Gastroesophageal sphincter (tissue), 3 donors: ENCODE data around the gene ZBED4.

Source experiments
- POLR2AphosphoS5 ChIP-seq: sonication (generic); formaldehyde crosslinking; IDR thresholded peaks from one replicate; pipeline ENCODE4 v1.6.1; 2017; ENCODE audit warnings: antibody characterized with exemption
- TF ChIP-seq, protein P1 (sequence below), 4 experiments: fragments of 200-600 bp in 2 of 4; fragments of 450-650 bp in 2 of 4; sonication (generic) in 1 of 4; IDR thresholded peaks; one replicate each; pipeline ENCODE4 v1.5.1; 2017 to 2019; ENCODE audit warnings: antibody characterized with exemption in 4 of 4, mild to moderate bottlenecking in 2 of 4, moderate library complexity in 2 of 4

- no peak for TF ChIP-seq POLR2AphosphoS5
- TF ChIP-seq, protein P1, sequence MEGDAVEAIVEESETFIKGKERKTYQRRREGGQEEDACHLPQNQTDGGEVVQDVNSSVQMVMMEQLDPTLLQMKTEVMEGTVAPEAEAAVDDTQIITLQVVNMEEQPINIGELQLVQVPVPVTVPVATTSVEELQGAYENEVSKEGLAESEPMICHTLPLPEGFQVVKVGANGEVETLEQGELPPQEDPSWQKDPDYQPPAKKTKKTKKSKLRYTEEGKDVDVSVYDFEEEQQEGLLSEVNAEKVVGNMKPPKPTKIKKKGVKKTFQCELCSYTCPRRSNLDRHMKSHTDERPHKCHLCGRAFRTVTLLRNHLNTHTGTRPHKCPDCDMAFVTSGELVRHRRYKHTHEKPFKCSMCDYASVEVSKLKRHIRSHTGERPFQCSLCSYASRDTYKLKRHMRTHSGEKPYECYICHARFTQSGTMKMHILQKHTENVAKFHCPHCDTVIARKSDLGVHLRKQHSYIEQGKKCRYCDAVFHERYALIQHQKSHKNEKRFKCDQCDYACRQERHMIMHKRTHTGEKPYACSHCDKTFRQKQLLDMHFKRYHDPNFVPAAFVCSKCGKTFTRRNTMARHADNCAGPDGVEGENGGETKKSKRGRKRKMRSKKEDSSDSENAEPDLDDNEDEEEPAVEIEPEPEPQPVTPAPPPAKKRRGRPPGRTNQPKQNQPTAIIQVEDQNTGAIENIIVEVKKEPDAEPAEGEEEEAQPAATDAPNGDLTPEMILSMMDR (IDR thresholded peaks at IDR 0.05): no peak
Observed at GRCh38 chr22:49922926-49923325, 69.3 kb downstream of the ZBED4 start.
